H1 (cell line): ENCODE results near the gene SCGB1A1.

Experiments
- BCL11A ChIP-seq, 2 experiments: IDR thresholded peaks; one replicate each; pipeline ENCODE4 v1.6.1; 2011; ENCODE audit warnings: low read depth in 2 of 2, low read length in 2 of 2, mild to moderate bottlenecking in 2 of 2
- CHD2 ChIP-seq: IDR thresholded peaks from 2 replicates; pipeline ENCODE4 v1.6.1; 2012; ENCODE audit warnings: low read length, improper control_type of control experiment
- FOSL1 ChIP-seq: IDR thresholded peaks from 2 replicates; pipeline ENCODE4 v1.6.1; 2011; ENCODE audit warnings: mild to moderate bottlenecking, low read depth, low read length, moderate library complexity; ENCODE audit not compliant: insufficient read depth
- JUND ChIP-seq: IDR thresholded peaks from 2 replicates; pipeline ENCODE4 v1.6.1; 2011; ENCODE audit warnings: mild to moderate bottlenecking, improper control_type of control experiment, low read length
- POU5F1 ChIP-seq: IDR thresholded peaks from 2 replicates; pipeline ENCODE4 v1.6.1; 2011; ENCODE audit warnings: low read depth, mild to moderate bottlenecking, low read length, moderate library complexity
- RBBP5 ChIP-seq: IDR thresholded peaks from 2 replicates; pipeline ENCODE4 v1.7.1; 2012; ENCODE audit warnings: low read depth, mild to moderate bottlenecking, inconsistent platforms, low read length, moderate library complexity, borderline replicate concordance
- SIN3A ChIP-seq, 2 experiments: IDR thresholded peaks in 1 of 2; conservative IDR thresholded peaks in 1 of 2; 2 replicates each; pipeline ENCODE4 v1.6.1; 2011 to 2012; ENCODE audit warnings: low read length in 2 of 2, improper control_type of control experiment in 1 of 2, low read depth in 1 of 2, mild to moderate bottlenecking in 1 of 2
- SP1 ChIP-seq: IDR thresholded peaks from 2 replicates; pipeline ENCODE4 v1.6.1; 2011; ENCODE audit warnings: low read depth, low read length
- TF ChIP-seq, protein P1 (sequence below): IDR thresholded peaks from 2 replicates; pipeline ENCODE4 v1.6.1; 2012; ENCODE audit warnings: inconsistent platforms
- TF ChIP-seq, protein P2 (sequence below), 3 experiments: IDR thresholded peaks; 1 replicate in 2 of 3; 2 replicates in 1 of 3; pipeline versions ENCODE4 v1.5.1 to v1.6.1; 2011; ENCODE audit warnings: low read length in 3 of 3, mild to moderate bottlenecking in 3 of 3, inconsistent platforms in 2 of 3, low read depth in 1 of 3, moderate library complexity in 1 of 3; ENCODE audit not compliant: insufficient read depth in 1 of 3; ENCODE audit errors: control extremely low read depth in 1 of 3

- TF ChIP-seq FOSL1 (no peak), JUND (0 out of 2 replicates have a peak, but pooled peaks have one; percentile 55), RBBP5 (no peak), POU5F1 (no peak), BCL11A (IDR thresholded peaks at IDR 0.05; ENCODE audit: low read depth in 2 of 2, low read length in 2 of 2) (no peak), SP1 (no peak), SIN3A (conservative IDR thresholded peaks at IDR 0.05 in 1 of 2, IDR thresholded peaks at IDR 0.05 in 1 of 2; ENCODE audit: low read depth in 1 of 2, low read length in 2 of 2) (no peak), CHD2 (no peak)
- TF ChIP-seq, protein P1, sequence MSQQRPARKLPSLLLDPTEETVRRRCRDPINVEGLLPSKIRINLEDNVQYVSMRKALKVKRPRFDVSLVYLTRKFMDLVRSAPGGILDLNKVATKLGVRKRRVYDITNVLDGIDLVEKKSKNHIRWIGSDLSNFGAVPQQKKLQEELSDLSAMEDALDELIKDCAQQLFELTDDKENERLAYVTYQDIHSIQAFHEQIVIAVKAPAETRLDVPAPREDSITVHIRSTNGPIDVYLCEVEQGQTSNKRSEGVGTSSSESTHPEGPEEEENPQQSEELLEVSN: no peak
- TF ChIP-seq, protein P2, sequence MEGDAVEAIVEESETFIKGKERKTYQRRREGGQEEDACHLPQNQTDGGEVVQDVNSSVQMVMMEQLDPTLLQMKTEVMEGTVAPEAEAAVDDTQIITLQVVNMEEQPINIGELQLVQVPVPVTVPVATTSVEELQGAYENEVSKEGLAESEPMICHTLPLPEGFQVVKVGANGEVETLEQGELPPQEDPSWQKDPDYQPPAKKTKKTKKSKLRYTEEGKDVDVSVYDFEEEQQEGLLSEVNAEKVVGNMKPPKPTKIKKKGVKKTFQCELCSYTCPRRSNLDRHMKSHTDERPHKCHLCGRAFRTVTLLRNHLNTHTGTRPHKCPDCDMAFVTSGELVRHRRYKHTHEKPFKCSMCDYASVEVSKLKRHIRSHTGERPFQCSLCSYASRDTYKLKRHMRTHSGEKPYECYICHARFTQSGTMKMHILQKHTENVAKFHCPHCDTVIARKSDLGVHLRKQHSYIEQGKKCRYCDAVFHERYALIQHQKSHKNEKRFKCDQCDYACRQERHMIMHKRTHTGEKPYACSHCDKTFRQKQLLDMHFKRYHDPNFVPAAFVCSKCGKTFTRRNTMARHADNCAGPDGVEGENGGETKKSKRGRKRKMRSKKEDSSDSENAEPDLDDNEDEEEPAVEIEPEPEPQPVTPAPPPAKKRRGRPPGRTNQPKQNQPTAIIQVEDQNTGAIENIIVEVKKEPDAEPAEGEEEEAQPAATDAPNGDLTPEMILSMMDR (IDR thresholded peaks at IDR 0.05; ENCODE audit: control extremely low read depth in 1 of 3, insufficient read depth in 1 of 3, low read depth in 1 of 3, low read length in 3 of 3): no peak
Measured at GRCh38 chr11:62472063-62472884, 53.4 kb downstream of the SCGB1A1 start.
